ENCODE results near the gene KRTAP10-8.
A peak's percentile ranks its signal among the peaks of the same experiment; 100 is the strongest.

Gene KRTAP10-8

GRCh38 chr21:44615466-44615865 is 3.6 kb downstream of the KRTAP10-8 start:
- no peak overlapping the region for H3K14ac ChIP-seq (ENCODE audit: low read length)
- WGBS, 2 donors (ENCODE audit: extremely low coverage in 2 of 2, insufficient read length in 2 of 2, insufficient replicate concordance in 1 of 2): no CpG with 5 or more reads among the region's 8 CpGs
- no peak overlapping the region for H3K4me3 ChIP-seq (ENCODE audit: low read length in 2 of 2)
- H3K36me3 ChIP-seq (replicated peaks in 1 of 2; ENCODE audit: control insufficient read depth in 2 of 2, insufficient read depth in 2 of 2, low read length in 2 of 2): no peaks in the 10 kb centered on the region
- H3K27ac ChIP-seq (replicated peaks; ENCODE audit: low read length): no peak overlapping the region
- H3K9ac ChIP-seq (ENCODE audit: low read depth, low read length, poor library complexity): no peak overlapping the region
- peak overlapping the region; percentile 44 for H2AK5ac ChIP-seq (ENCODE audit: low read depth, low read length)
- H2BK120ac ChIP-seq (ENCODE audit: low read depth, low read length): no peak overlapping the region
- H4K8ac ChIP-seq (ENCODE audit: low read depth, low read length): no peak overlapping the region
- H4K91ac ChIP-seq (ENCODE audit: low read depth, low read length, poor library complexity): peak overlapping the region; percentile 59
- H2BK15ac ChIP-seq (ENCODE audit: low read length): no peak overlapping the region
- no peak overlapping the region for H2BK12ac ChIP-seq (ENCODE audit: low read length)
- DNase-seq (ENCODE audit: low spot score): no peak
- H3K4ac ChIP-seq (ENCODE audit: low read length): no peak overlapping the region
- no peaks in the 10 kb centered on the region for H3K4me1 ChIP-seq (ENCODE audit: control insufficient read depth in 2 of 2, insufficient read depth in 1 of 2, low read depth in 1 of 2, low read length in 2 of 2)
- H2AFZ ChIP-seq (ENCODE audit: low read length): no peak overlapping the region
- H3K18ac ChIP-seq (ENCODE audit: low read length): peak overlapping the region; percentile 89
- no peak overlapping the region for H2BK5ac ChIP-seq (ENCODE audit: low read length)
- no peaks in the 10 kb centered on the region for H3K27me3 ChIP-seq (ENCODE audit: control insufficient read depth in 3 of 3, insufficient read depth in 3 of 3, low read depth in 1 of 3, low read length in 3 of 3)
- no peak overlapping the region for H3K23ac ChIP-seq (ENCODE audit: low read depth, low read length, poor library complexity)
- peaks cover 5 to 10% of the 10 kb centered on the region in 2 donors for H3K9me3 ChIP-seq (replicated peaks in 1 of 2; ENCODE audit: control insufficient read depth in 2 of 2, insufficient read depth in 1 of 2, low read depth in 1 of 2, low read length in 2 of 2)
- H3K4me2 ChIP-seq (ENCODE audit: insufficient read depth, low read length, poor library complexity, severe bottlenecking): no peak overlapping the region
- no peaks in the 10 kb centered on the region for H3K79me1 ChIP-seq (ENCODE audit: low read depth, low read length)

- H3K79me1 ChIP-seq (ENCODE audit: low read depth, low read length): no peaks in the 10 kb centered on the region
- DNase-seq (ENCODE audit: low spot score): no peak
These were observed 4.2 kb downstream of the KRTAP10-8 start for GRCh38 chr21:44615911-44616590.

GRCh38 chr21:44616591-44616926 is 4.7 kb downstream of the KRTAP10-8 start:
- Histone ChIP-seq H3K23ac (ENCODE audit: low read depth, low read length, poor library complexity) (no peak overlapping the region), H4K8ac (ENCODE audit: low read depth, low read length) (no peak overlapping the region), H3K14ac (ENCODE audit: low read length) (peak overlapping the region; percentile 87), H2AFZ (ENCODE audit: low read length) (no peak overlapping the region), H2BK15ac (ENCODE audit: low read length) (no peak overlapping the region), H3K27me3 (ENCODE audit: control insufficient read depth in 3 of 3, insufficient read depth in 3 of 3, low read depth in 1 of 3, low read length in 3 of 3) (no peaks in the 10 kb centered on the region), H3K36me3 (replicated peaks in 1 of 2; ENCODE audit: control insufficient read depth in 2 of 2, insufficient read depth in 2 of 2, low read length in 2 of 2) (no peaks in the 10 kb centered on the region), H3K4ac (ENCODE audit: low read length) (peak overlapping the region; percentile 4), H3K79me1 (ENCODE audit: low read depth, low read length) (no peaks in the 10 kb centered on the region), H3K18ac (ENCODE audit: low read length) (peak overlapping the region; percentile 66), H2BK120ac (ENCODE audit: low read depth, low read length) (no peak overlapping the region), H2BK5ac (ENCODE audit: low read length) (peak overlapping the region; percentile 26), H2AK5ac (ENCODE audit: low read depth, low read length) (peak overlapping the region; percentile 44), H2BK12ac (ENCODE audit: low read length) (no peak overlapping the region), H3K27ac (replicated peaks; ENCODE audit: low read length) (no peak overlapping the region), H3K9me3 (replicated peaks in 1 of 2; ENCODE audit: control insufficient read depth in 2 of 2, insufficient read depth in 1 of 2, low read depth in 1 of 2, low read length in 2 of 2) (peaks cover 5 to 8% of the 10 kb centered on the region in 2 donors), H3K9ac (ENCODE audit: low read depth, low read length, poor library complexity) (no peak overlapping the region), H4K91ac (ENCODE audit: low read depth, low read length, poor library complexity) (no peak overlapping the region), H3K4me1 (ENCODE audit: control insufficient read depth in 2 of 2, insufficient read depth in 1 of 2, low read depth in 1 of 2, low read length in 2 of 2) (no peaks in the 10 kb centered on the region), H3K4me2 (ENCODE audit: insufficient read depth, low read length, poor library complexity, severe bottlenecking) (no peak overlapping the region), H3K4me3 (ENCODE audit: low read length in 2 of 2) (no peak overlapping the region)
- DNase-seq (ENCODE audit: low spot score): no peak
- WGBS, 2 donors (ENCODE audit: extremely low coverage in 2 of 2, insufficient read length in 2 of 2, insufficient replicate concordance in 1 of 2): no CpG with 5 or more reads among the region's 16 CpGs

More at GRCh38 chr21:44615911-44616590, 4.2 kb downstream of the KRTAP10-8 start:
- no peak overlapping the region for H2BK5ac ChIP-seq (ENCODE audit: low read length)
- H3K27ac ChIP-seq (replicated peaks; ENCODE audit: low read length): no peak overlapping the region
- no peak overlapping the region for H3K4me3 ChIP-seq (ENCODE audit: low read length in 2 of 2)
- H4K91ac ChIP-seq (ENCODE audit: low read depth, low read length, poor library complexity): peak overlapping the region; percentile 59
- peak overlapping the region; percentile 89 for H3K18ac ChIP-seq (ENCODE audit: low read length)
- H3K4me1 ChIP-seq (ENCODE audit: control insufficient read depth in 2 of 2, insufficient read depth in 1 of 2, low read depth in 1 of 2, low read length in 2 of 2): no peaks in the 10 kb centered on the region
- H3K14ac ChIP-seq (ENCODE audit: low read length): peak overlapping the region; percentile 67
- H4K8ac ChIP-seq (ENCODE audit: low read depth, low read length): peak overlapping the region; percentile 66
- no CpG with 5 or more reads among the region's 17 CpGs for WGBS, 2 donors (ENCODE audit: extremely low coverage in 2 of 2, insufficient read length in 2 of 2, insufficient replicate concordance in 1 of 2)
- H2AFZ ChIP-seq (ENCODE audit: low read length): no peak overlapping the region
- no peak overlapping the region for H2BK120ac ChIP-seq (ENCODE audit: low read depth, low read length)
- no peak overlapping the region for H3K23ac ChIP-seq (ENCODE audit: low read depth, low read length, poor library complexity)
- peak overlapping the region; percentile 3 for H3K9ac ChIP-seq (ENCODE audit: low read depth, low read length, poor library complexity)
- no peak overlapping the region for H3K4me2 ChIP-seq (ENCODE audit: insufficient read depth, low read length, poor library complexity, severe bottlenecking)
- H3K4ac ChIP-seq (ENCODE audit: low read length): no peak overlapping the region
- no peaks in the 10 kb centered on the region for H3K36me3 ChIP-seq (replicated peaks in 1 of 2; ENCODE audit: control insufficient read depth in 2 of 2, insufficient read depth in 2 of 2, low read length in 2 of 2)
- peak overlapping the region; percentile 13 for H2BK15ac ChIP-seq (ENCODE audit: low read length)
- no peaks in the 10 kb centered on the region for H3K27me3 ChIP-seq (ENCODE audit: control insufficient read depth in 3 of 3, insufficient read depth in 3 of 3, low read depth in 1 of 3, low read length in 3 of 3)
- H2BK12ac ChIP-seq (ENCODE audit: low read length): no peak overlapping the region
- H3K9me3 ChIP-seq (replicated peaks in 1 of 2; ENCODE audit: control insufficient read depth in 2 of 2, insufficient read depth in 1 of 2, low read depth in 1 of 2, low read length in 2 of 2): peaks cover 5 to 10% of the 10 kb centered on the region in 2 donors
- peak overlapping the region; percentile 44 for H2AK5ac ChIP-seq (ENCODE audit: low read depth, low read length)

- WGBS, 2 donors (ENCODE audit: extremely low coverage in 2 of 2, insufficient read length in 2 of 2, insufficient replicate concordance in 1 of 2): no CpG with 5 or more reads among the region's 8 CpGs
- no peak overlapping the region for H4K91ac ChIP-seq (ENCODE audit: low read depth, low read length, poor library complexity)
- no peak overlapping the region for H3K4ac ChIP-seq (ENCODE audit: low read length)
- no peak overlapping the region for H3K27ac ChIP-seq (replicated peaks; ENCODE audit: low read length)
- no peak overlapping the region for H3K23ac ChIP-seq (ENCODE audit: low read depth, low read length, poor library complexity)
- no peaks in the 10 kb centered on the region for H3K79me1 ChIP-seq (ENCODE audit: low read depth, low read length)
- H2BK15ac ChIP-seq (ENCODE audit: low read length): no peak overlapping the region
- no peak overlapping the region for H2AFZ ChIP-seq (ENCODE audit: low read length)
- no peak overlapping the region for H4K8ac ChIP-seq (ENCODE audit: low read depth, low read length)
- no peak overlapping the region for H2BK120ac ChIP-seq (ENCODE audit: low read depth, low read length)
- peak overlapping the region; percentile 41 for H2AK5ac ChIP-seq (ENCODE audit: low read depth, low read length)
- peak overlapping the region; percentile 60 for H2BK12ac ChIP-seq (ENCODE audit: low read length)
- H3K9ac ChIP-seq (ENCODE audit: low read depth, low read length, poor library complexity): no peak overlapping the region
- no peak for DNase-seq (ENCODE audit: low spot score)
- H2BK5ac ChIP-seq (ENCODE audit: low read length): peak overlapping the region; percentile 26
- H3K4me3 ChIP-seq (ENCODE audit: low read length in 2 of 2): no peak overlapping the region
- H3K9me3 ChIP-seq (replicated peaks in 1 of 2; ENCODE audit: control insufficient read depth in 2 of 2, insufficient read depth in 1 of 2, low read depth in 1 of 2, low read length in 2 of 2): peaks cover 2 to 5% of the 10 kb centered on the region in 2 donors
- H3K4me2 ChIP-seq (ENCODE audit: insufficient read depth, low read length, poor library complexity, severe bottlenecking): no peak overlapping the region
- no peak overlapping the region for H3K14ac ChIP-seq (ENCODE audit: low read length)
- H3K36me3 ChIP-seq (replicated peaks in 1 of 2; ENCODE audit: control insufficient read depth in 2 of 2, insufficient read depth in 2 of 2, low read length in 2 of 2): no peaks in the 10 kb centered on the region
- H3K18ac ChIP-seq (ENCODE audit: low read length): peak overlapping the region; percentile 78
- no peaks in the 10 kb centered on the region for H3K4me1 ChIP-seq (ENCODE audit: control insufficient read depth in 2 of 2, insufficient read depth in 1 of 2, low read depth in 1 of 2, low read length in 2 of 2)
- no peaks in the 10 kb centered on the region for H3K27me3 ChIP-seq (ENCODE audit: control insufficient read depth in 3 of 3, insufficient read depth in 3 of 3, low read depth in 1 of 3, low read length in 3 of 3)
These were observed 5.2 kb downstream of the KRTAP10-8 start for GRCh38 chr21:44617071-44617501.
